Astrocyte of the spinal cord (primary cell): ENCODE results near the gene HS6ST1.
A peak's percentile ranks its signal among the peaks of the same experiment; 100 is the strongest.

Experiments used
- DNase-seq: peaks from one replicate; pipeline ENCODE4 v3.0.0; 2011; ENCODE audit warnings: low read depth, low spot score
- H3K4me3 ChIP-seq: 2 replicates; pipeline ENCODE4 v1.5.1; 2011; ENCODE audit warnings: low read depth, mild to moderate bottlenecking, low read length, moderate library complexity
- in situ Hi-C: cut with HindIII; loops from 2 replicates; pipeline ENCODE4 v1.10.0; 2017; ENCODE audit warnings: low sequenced_read_pairs
- TF ChIP-seq, protein P1 (sequence below): IDR thresholded peaks from 2 replicates; pipeline ENCODE4 v1.5.1; 2012; ENCODE audit warnings: low read depth, mild to moderate bottlenecking, low read length, inconsistent platforms

HS6ST1 gene

DNA sequence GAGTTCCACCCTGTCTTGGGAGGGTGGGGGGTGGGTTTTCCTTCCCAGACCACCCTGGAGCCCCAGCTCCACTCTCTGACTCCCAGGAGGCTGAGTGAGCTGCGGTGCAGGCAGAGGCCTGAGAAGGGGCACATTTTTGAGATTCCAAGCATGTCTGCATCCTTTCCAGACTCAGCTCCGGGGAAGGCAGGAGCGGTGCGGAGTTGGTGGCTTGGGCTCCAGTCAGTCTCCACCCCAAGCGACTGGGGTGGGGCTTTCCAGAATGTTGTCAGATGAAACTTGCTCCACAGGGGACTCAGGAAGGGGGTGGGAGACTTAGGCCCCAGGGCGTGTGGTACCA, 44.2 kb upstream of the HS6ST1 start:
- H3K4me3 ChIP-seq, result no peak overlapping the region
- TF ChIP-seq, protein P1, sequence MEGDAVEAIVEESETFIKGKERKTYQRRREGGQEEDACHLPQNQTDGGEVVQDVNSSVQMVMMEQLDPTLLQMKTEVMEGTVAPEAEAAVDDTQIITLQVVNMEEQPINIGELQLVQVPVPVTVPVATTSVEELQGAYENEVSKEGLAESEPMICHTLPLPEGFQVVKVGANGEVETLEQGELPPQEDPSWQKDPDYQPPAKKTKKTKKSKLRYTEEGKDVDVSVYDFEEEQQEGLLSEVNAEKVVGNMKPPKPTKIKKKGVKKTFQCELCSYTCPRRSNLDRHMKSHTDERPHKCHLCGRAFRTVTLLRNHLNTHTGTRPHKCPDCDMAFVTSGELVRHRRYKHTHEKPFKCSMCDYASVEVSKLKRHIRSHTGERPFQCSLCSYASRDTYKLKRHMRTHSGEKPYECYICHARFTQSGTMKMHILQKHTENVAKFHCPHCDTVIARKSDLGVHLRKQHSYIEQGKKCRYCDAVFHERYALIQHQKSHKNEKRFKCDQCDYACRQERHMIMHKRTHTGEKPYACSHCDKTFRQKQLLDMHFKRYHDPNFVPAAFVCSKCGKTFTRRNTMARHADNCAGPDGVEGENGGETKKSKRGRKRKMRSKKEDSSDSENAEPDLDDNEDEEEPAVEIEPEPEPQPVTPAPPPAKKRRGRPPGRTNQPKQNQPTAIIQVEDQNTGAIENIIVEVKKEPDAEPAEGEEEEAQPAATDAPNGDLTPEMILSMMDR, result no peak
- peak; percentile 68 for DNase-seq
- in situ Hi-C loops, result no loop called here

- TF ChIP-seq, protein P1, result no peak
- DNase-seq, result no peak
- no peak overlapping the region for H3K4me3 ChIP-seq
- in situ Hi-C loops, result no loop called here
Measured at GRCh38 chr2:128362176-128362888, 43.7 kb upstream of the HS6ST1 start.

GRCh38 chr2:128361376-128362131, 42.9 kb upstream of the HS6ST1 start:
- TF ChIP-seq, protein P1, result no peak
- H3K4me3 ChIP-seq, result no peak overlapping the region
- in situ Hi-C loops, result no loop called here
- DNase-seq, result no peak

DNA sequence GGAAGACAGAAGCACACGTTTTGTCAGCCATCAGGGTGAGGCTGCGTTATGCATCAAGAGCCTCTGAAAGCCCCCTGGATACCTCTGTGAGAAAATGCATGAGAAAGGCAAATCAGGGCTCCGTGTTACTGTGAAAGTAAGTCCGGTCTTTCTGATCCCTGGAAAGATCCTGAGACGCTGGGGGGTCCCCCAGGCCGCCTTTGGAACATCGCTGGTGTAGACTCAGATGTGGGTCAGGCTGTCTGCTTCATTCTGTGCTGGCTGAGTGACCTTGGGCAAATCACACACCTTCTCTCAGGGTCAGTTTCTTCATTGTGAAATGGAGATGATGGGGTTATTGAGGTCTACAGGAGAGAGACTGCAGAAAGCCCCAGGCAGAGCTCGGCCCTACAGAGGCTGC, 42.0 kb upstream of the HS6ST1 start:
- no peak for DNase-seq
- no peak overlapping the region for H3K4me3 ChIP-seq
- in situ Hi-C loops, result no loop called here
- TF ChIP-seq, protein P1, result no peak

DNA sequence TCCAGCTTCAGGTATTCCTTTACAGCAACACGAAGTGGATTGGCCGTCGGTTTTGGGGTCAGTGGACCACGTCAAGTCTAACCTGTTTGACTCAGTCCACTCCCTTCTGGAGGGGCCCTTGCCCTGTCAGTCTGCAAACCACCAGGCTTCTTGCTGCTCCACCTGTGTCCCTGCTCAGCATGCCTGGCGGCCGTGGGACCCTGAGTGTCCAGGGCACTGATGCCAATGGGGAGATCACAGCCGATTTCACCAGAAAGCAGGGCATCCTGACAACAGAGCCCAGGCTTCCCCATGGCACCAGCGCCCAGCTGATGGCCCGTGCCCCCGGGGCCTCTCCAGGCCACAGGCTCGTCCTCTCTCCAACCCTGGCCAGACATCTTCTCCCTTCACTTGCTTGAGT, 41.2 kb upstream of the HS6ST1 start:
- in situ Hi-C loops, result no loop called here
- TF ChIP-seq, protein P1, result no peak
- DNase-seq, result no peak
- no peak overlapping the region for H3K4me3 ChIP-seq

DNA sequence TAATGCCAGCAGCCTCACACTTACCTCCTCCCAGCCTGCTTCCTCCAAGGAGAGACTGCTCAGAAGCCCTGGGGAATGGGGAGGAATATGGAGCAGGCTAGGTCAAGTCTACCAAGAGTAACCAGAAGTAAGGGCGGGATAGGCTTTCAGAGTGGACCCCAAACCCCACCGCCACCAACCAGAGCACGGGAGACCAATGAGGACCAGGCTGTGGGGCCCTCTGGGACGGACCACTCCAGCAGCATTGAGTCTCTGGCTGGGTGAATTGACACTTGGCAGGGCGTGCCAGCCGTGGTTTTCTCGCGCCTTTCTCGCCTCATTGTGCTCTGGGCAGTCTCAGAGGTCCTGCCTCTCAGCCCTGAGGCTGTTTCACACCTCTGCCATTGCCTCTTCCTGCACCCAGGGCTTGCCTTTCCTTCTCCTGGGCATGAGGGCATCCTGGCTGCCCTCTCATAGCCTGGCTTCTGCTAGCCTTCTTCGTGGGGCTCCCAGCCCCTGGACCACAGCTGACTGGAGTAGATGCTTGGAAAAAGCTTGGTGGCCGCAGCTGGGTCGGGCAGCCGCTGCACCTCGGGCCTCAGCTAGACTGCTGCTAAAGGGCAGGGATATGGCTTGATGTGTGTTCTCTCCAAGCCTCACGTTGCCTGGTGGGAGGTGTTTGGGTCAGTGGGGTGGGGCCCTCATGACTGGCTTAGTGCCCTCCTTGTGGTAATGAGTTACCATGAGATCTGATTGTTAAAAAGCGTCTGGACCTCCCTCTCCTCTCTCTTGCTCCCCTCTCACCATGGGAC, 40.5 kb upstream of the HS6ST1 start:
- TF ChIP-seq, protein P1, result no peak
- in situ Hi-C loops, result no loop called here
- DNase-seq, result no peak
- H3K4me3 ChIP-seq, result no peak overlapping the region
